Large intestine (tissue), 3 donors: ENCODE results near the gene MAX. TPM values are rescaled to one million over a fixed set of nuclear protein-coding genes. Genes with fewer than 3 reads are reported as not detected.
A peak's percentile ranks its signal among the peaks of the same experiment; 100 is the strongest.

ENCODE experiments used
- DNase-seq, 2 donors: peaks; one replicate each; pipeline versions ENCODE4 v3.0.0 to v3.0.0-alpha.2; 2013
- H3K27ac ChIP-seq: one replicate; pipeline ENCODE4 v1.5.1; 2013; ENCODE audit warnings: low read length
- H3K27me3 ChIP-seq: 2 replicates; pipeline ENCODE4 v1.6.1; 2013; ENCODE audit warnings: low read length; ENCODE audit not compliant: control insufficient read depth, insufficient read depth
- H3K36me3 ChIP-seq: 2 replicates; pipeline ENCODE4 v1.6.1; 2013; ENCODE audit warnings: low read length; ENCODE audit not compliant: control insufficient read depth, insufficient read depth
- H3K4me1 ChIP-seq: one replicate; pipeline ENCODE4 v1.6.1; 2013; ENCODE audit warnings: low read length; ENCODE audit not compliant: control insufficient read depth, insufficient read depth
- H3K4me3 ChIP-seq: one replicate; pipeline ENCODE4 v1.5.1; 2013; ENCODE audit warnings: low read length
- H3K9me3 ChIP-seq: one replicate; pipeline ENCODE4 v1.6.1; 2013; ENCODE audit warnings: mild to moderate bottlenecking, low read depth, low read length, moderate library complexity; ENCODE audit not compliant: control insufficient read depth
- WGBS: methylation state at CpG from one replicate; pipeline ENCODE4 v1.1.5; 2013; ENCODE audit warnings: low lambda C conversion rate; ENCODE audit not compliant: insufficient coverage; 5-methylcytosine and 5-hydroxymethylcytosine counted together
- polyA plus RNA-seq: library from polyadenylated mRNA; unstranded; fragments of 120-200 nt; gene quantifications from one replicate; pipeline ENCODE4 v1.2.1, GENCODE V29; 2013

Gene MAX
- polyA plus RNA-seq, 1 donor: 113 TPM

DNA sequence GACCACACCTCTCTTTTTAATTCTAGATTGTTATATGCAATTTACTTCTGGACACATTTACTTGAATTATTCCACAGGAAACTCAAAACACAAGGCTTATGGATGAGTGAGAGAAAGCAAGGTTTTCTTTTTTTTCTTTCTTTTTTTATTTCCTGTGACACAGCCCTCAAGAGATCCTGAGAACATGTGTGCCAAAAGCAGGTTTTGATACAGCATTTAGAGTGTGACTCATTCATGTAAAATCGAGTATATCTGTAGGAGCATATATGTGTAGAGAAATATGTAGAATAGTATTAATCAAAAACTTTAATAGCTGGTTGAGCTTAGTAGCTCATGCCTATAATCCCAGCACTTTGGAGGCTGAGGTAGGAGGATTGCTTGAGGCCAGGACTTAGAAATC lies 4.4 kb upstream of the MAX start:
- no CpG with 5 or more reads among the region's 1 CpG for WGBS
- Histone ChIP-seq H3K36me3 (no peaks in the 10 kb centered on the region), H3K4me1 (peaks cover 3% of the 10 kb centered on the region), H3K27ac (no peak overlapping the region), H3K9me3 (no peaks in the 10 kb centered on the region), H3K27me3 (no peaks in the 10 kb centered on the region), H3K4me3 (no peak overlapping the region)
- DNase-seq: no peak

DNA sequence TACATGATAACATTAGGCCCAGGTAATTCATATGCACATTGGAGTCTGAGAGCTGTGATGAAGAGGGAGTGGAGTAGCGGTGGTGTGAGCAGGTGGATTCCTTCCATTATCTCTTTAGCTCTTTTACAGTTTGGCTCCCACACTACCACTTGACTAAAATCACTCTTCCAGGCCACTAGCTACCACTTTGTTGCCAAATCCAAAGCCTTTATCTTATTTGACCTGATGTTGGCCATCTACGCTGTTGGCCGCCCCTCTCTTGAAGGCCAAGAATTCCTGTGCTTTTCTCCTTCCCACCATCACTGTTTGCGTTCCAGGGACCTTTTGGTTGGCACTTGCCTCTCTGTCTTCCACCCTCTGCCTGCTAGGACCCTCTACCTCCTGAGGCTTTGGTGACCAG lies 4.0 kb upstream of the MAX start:
- WGBS: 95% methylated on average over 4 of the region's 4 CpGs
- Histone ChIP-seq H3K4me3 (no peak overlapping the region), H3K27ac (no peak overlapping the region), H3K9me3 (no peaks in the 10 kb centered on the region), H3K36me3 (no peaks in the 10 kb centered on the region), H3K4me1 (peaks cover 3% of the 10 kb centered on the region), H3K27me3 (no peaks in the 10 kb centered on the region)
- no peak for DNase-seq

GRCh38 chr14:65104791-65105190 lies 2.5 kb upstream of the MAX start:
- no peaks in the 10 kb centered on the region for H3K27me3 ChIP-seq

GRCh38 chr14:65103150-65103760 lies 938 bp upstream of the MAX start:
- no peaks in the 10 kb centered on the region for H3K27me3 ChIP-seq
- DNase-seq: peak in 1 of 2 donors; percentile 45

More at GRCh38 chr14:65104791-65105190, 2.5 kb upstream of the MAX start:
- H3K27ac ChIP-seq: peak overlapping the region; percentile 16
- no peaks in the 10 kb centered on the region for H3K9me3 ChIP-seq
- WGBS: no CpG with 5 or more reads among the region's 3 CpGs
- H3K4me3 ChIP-seq: no peak overlapping the region
- no peak for DNase-seq
- no peaks in the 10 kb centered on the region for H3K36me3 ChIP-seq
- peaks cover 3% of the 10 kb centered on the region for H3K4me1 ChIP-seq

GRCh38 chr14:65101631-65102440 lies 481 bp downstream of the MAX start:
- no peaks in the 10 kb centered on the region for H3K9me3 ChIP-seq
- peak overlapping the region; percentile 99 for H3K27ac ChIP-seq
- peaks cover 9% of the 10 kb centered on the region for H3K36me3 ChIP-seq
- WGBS: no CpG with 5 or more reads among the region's 66 CpGs
- DNase-seq: no peak
- peaks cover 13% of the 10 kb centered on the region for H3K4me1 ChIP-seq
- H3K4me3 ChIP-seq: peak overlapping the region; percentile 97
- no peaks in the 10 kb centered on the region for H3K27me3 ChIP-seq

More at GRCh38 chr14:65103150-65103760, 938 bp upstream of the MAX start:
- Histone ChIP-seq H3K4me3 (peak overlapping the region; percentile 55), H3K9me3 (no peaks in the 10 kb centered on the region), H3K36me3 (peaks cover under 1% of the 10 kb centered on the region), H3K4me1 (peaks cover 8% of the 10 kb centered on the region), H3K27ac (peak overlapping the region; percentile 63)
- WGBS: no CpG with 5 or more reads among the region's 22 CpGs

DNA sequence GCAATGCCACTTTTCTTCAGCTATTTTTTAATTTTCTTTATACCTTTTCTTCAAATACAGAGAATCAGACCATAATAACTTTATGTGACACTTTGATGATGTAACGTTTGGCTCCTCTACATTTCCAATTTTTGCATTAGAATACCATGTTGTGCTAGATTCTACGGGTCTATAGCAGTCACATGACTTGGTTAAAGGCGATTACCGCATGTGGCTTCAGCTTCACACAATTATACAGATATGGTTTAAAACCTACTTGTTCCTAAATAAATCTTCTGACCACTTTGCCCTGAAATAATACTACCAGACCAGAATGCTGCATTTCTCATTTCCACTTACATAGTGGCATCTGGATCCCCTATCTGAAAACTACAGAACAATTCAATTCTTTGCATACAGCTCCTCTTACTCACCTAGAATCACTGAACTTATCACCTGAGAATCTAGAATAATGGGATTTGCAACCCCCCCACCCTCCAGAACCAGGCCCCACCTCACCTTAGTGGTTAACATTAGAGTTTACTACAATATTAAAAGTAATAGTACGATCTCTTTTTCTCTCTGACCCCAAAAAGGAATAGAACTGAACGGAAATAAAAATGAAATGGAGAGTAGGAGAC lies 1.3 kb downstream of the MAX start:
- H3K27me3 ChIP-seq: no peaks in the 10 kb centered on the region
- H3K9me3 ChIP-seq: no peaks in the 10 kb centered on the region
- peak in 1 of 2 donors; percentile 57 for DNase-seq
- H3K4me3 ChIP-seq: peak overlapping the region; percentile 97
- H3K36me3 ChIP-seq: peaks cover 11% of the 10 kb centered on the region
- peak overlapping the region; percentile 99 for H3K27ac ChIP-seq
- WGBS: 0% methylated on average over 2 of the region's 6 CpGs
- peaks cover 20% of the 10 kb centered on the region for H3K4me1 ChIP-seq

DNA sequence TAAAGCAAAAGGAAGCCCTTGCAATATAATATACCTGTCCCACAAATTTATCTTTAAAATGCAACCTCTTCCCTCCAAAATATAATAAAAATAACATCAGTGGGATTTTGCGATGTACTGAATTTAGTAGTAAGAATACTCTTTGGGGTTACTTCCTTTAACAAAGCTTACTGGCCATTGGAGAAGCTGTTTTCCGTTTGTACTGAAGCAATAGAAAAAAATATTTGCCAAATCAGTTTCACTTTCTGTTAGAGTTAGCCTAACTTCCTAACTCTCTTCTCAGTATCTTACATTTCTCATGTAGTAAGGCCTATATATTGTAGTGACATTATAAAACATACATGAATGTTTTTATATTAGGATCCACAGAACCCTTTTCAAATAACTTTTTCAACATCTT lies 3.7 kb downstream of the MAX start:
- no peaks in the 10 kb centered on the region for H3K27me3 ChIP-seq
- H3K27ac ChIP-seq: peak overlapping the region; percentile 42
- WGBS: 50% methylated on average over 2 of the region's 2 CpGs
- DNase-seq: peak; percentile 30 to 65
- peaks cover 26% of the 10 kb centered on the region for H3K36me3 ChIP-seq
- peaks cover 17% of the 10 kb centered on the region for H3K4me1 ChIP-seq
- no peak overlapping the region for H3K4me3 ChIP-seq
- no peaks in the 10 kb centered on the region for H3K9me3 ChIP-seq

DNA sequence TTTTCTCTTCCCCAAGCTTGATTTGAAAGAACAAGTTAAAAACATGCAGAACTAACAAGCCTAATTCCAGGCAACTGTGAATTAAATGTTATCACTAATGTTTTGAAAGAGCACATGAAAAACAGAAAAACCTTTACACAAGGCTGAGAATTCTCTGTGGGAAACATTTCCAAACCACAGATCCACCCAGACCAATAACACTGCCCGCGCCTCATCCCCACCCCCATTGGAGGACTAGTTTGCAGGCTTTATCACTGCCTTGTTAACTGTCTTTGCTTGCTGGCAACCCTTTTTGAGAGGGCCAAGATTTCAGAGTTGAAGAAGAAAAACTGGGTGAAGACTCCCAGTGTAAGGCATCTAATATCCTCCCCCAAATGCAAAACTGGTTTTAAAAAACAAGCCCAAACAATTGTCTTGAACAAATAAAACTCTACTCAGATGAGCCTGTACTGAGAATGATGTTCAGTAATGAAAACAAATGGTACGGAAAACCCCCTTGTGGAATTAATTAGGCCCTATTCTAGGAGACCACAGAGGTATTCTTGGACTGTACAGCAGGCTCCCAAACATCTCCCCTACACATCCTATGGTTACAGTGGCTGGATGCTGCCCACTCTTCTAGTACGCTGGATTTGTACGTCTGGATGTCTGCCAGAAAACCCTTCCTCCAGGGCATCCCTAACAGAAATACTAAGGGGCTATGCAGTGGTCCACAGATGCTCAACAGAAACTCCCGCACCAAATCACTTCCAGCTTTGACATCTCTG lies 5.8 kb downstream of the MAX start:
- no CpG with 5 or more reads among the region's 6 CpGs for WGBS
- DNase-seq: no peak
- Histone ChIP-seq H3K4me1 (peaks cover 22% of the 10 kb centered on the region), H3K27me3 (no peaks in the 10 kb centered on the region), H3K4me3 (no peak overlapping the region), H3K27ac (peak overlapping the region; percentile 12), H3K9me3 (no peaks in the 10 kb centered on the region), H3K36me3 (peaks cover 44% of the 10 kb centered on the region)

DNA sequence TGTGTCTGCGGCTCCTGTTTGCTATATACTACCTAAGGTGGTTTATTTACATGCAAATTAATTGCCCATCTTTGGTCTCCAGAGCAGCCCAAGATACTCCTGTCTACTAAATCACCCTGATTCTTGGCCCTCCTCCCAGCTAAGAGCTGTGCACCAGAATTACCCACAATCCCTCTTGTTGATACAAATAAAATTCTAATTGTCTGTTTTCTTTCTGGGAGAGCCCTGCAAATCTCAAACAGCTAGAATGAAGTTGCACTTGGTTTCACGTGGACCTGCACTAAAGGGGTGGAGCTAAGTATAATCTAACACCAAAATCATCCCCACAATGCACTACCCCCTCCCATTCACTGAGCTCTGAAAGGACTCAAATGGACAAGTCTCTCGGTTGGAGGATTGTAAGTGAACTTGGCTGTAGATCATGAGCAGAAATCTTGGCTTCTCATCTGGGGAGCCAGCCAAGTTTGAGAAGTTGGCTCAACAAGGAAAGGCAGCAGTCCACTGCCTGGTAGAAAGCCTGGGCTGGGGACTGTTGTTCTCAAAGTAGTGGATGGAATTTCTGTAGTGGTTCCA lies 6.6 kb downstream of the MAX start:
- peak overlapping the region; percentile 12 for H3K27ac ChIP-seq
- no peaks in the 10 kb centered on the region for H3K9me3 ChIP-seq
- no peak for DNase-seq
- no CpG with 5 or more reads among the region's 3 CpGs for WGBS
- H3K4me3 ChIP-seq: no peak overlapping the region
- H3K36me3 ChIP-seq: peaks cover 52% of the 10 kb centered on the region
- peaks cover 22% of the 10 kb centered on the region for H3K4me1 ChIP-seq
- no peaks in the 10 kb centered on the region for H3K27me3 ChIP-seq

DNA sequence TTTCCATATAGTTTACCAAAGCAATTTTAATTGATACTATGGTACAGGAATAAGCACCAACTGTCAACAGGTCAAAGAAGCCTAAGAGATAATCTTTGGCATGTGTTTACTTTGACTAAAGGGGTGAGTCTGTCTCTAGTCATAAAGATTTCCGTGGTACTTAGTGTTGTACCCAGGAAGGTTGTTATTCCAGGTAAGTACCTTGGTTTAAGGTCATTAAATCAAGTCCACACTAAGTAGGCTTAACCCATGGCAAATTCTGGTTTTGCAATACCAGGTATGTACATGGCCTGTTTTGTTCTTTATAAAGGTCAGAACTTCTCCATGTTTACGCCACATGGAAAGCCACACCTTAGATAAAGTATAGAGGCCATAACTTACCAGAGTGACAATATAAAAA lies 10.0 kb downstream of the MAX start:
- WGBS: 67% methylated on average over 1 of the region's 2 CpGs
- H3K27me3 ChIP-seq: no peaks in the 10 kb centered on the region
- H3K9me3 ChIP-seq: peaks cover 5% of the 10 kb centered on the region
- DNase-seq: peak in 1 of 2 donors; percentile 76
- peaks cover 14% of the 10 kb centered on the region for H3K4me1 ChIP-seq
- peaks cover 79% of the 10 kb centered on the region for H3K36me3 ChIP-seq
- peak overlapping the region; percentile 78 for H3K27ac ChIP-seq
- no peak overlapping the region for H3K4me3 ChIP-seq
